ENCODE results near the gene ABAT. TPM values are rescaled to one million over a fixed set of nuclear protein-coding genes. Genes with fewer than 3 reads are reported as not detected.

The ABAT gene
- total RNA-seq, 1 experiment from 2014 or later, result 7.3 TPM

DNA sequence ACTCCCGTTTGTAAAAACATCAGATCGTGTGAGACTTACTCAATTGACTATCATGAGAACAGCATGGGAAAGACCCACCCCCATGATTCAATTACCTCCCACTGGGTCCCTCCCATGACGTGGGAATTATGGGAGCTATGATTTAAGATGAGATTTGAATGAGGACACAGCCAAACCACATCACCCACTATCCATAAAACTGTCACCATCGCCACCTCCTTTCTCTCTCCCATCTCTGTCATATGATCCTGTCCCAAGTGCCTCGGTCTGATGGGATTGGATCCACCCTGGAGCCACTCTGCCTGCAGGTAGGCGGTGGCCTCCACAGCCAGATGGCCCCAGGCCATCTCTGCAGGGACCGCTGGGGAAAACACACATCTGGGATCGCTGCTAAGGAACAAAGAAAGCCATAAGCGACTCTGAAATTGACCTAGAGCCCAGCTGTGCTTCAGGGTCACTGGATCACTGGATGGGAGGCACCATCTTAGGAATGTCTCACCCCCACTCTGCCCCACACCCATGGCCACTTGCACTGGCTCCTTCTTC is 61.8 kb downstream of the ABAT start:
- Histone ChIP-seq H4K5ac (ENCODE audit: insufficient read length, low read depth, low read length) (no peak overlapping the region), H3K27ac (ENCODE audit: insufficient read length, low read depth, low read length) (no peak overlapping the region), H3K79me1 (ENCODE audit: insufficient read depth, low read depth, low read length, poor library complexity, severe bottlenecking) (no peaks in the 10 kb centered on the region), H3K9me3 (ENCODE audit: control insufficient read depth, low read depth, low read length) (peaks cover 5% of the 10 kb centered on the region), H3K56ac (ENCODE audit: insufficient read length, low read depth, low read length) (no peak overlapping the region), H4K20me1 (ENCODE audit: control insufficient read depth, insufficient read depth, insufficient read length) (no peaks in the 10 kb centered on the region), H4K8ac (replicated peaks; ENCODE audit: insufficient read length, low read depth, low read length) (no peak overlapping the region), H2BK5ac (ENCODE audit: insufficient read length, low read length) (no peak overlapping the region), H2BK20ac (ENCODE audit: low read depth, low read length, poor library complexity, severe bottlenecking) (no peak overlapping the region), H3T11ph (ENCODE audit: low read length) (no peak overlapping the region), H3K9ac (ENCODE audit: extremely low read depth, insufficient read length, low read length) (no peak overlapping the region), H3K27me3 (ENCODE audit: insufficient read depth, low read length) (no peaks in the 10 kb centered on the region), H2BK15ac (ENCODE audit: low read depth, low read length) (no peak overlapping the region), H3K4ac (ENCODE audit: low read depth, low read length) (no peak overlapping the region), H2BK120ac (ENCODE audit: low read depth, low read length, poor library complexity, severe bottlenecking) (no peak overlapping the region), H3K14ac (ENCODE audit: insufficient read depth, low read length) (no peak overlapping the region), H2AK5ac (ENCODE audit: insufficient read length, low read length) (no peak overlapping the region), H3K4me2 (ENCODE audit: insufficient read depth, insufficient read length, low read length) (no peak overlapping the region), H3K4me1 (ENCODE audit: insufficient read depth, low read length) (no peaks in the 10 kb centered on the region), H3K18ac (ENCODE audit: insufficient read length, low read depth, low read length) (no peak overlapping the region), H3K23me2 (ENCODE audit: insufficient read length, low read depth, low read length, poor library complexity, severe bottlenecking) (no peaks in the 10 kb centered on the region), H3K23ac (ENCODE audit: insufficient read length, low read depth, low read length) (no peak overlapping the region), H4K91ac (ENCODE audit: insufficient read length, low read depth, low read length) (no peak overlapping the region), H2BK12ac (ENCODE audit: insufficient read length, low read depth, low read length) (no peak overlapping the region), H2AFZ (ENCODE audit: low read length) (no peak overlapping the region), H3K79me2 (ENCODE audit: insufficient read depth, low read length) (no peaks in the 10 kb centered on the region)
- Mint-ChIP-seq H3K36me3 (ENCODE audit: insufficient read depth in 1 of 3, low read depth in 3 of 3) (peaks cover 9 to 19% (median 11%) of the 10 kb centered on the region in 3 experiments), H3K27ac (peak overlapping the region in 1 of 3 experiments; percentile 82; a peak in 1 of 7 replicates), H3K4me1 (peaks cover 5 to 7% of the 10 kb centered on the region in 2 experiments; a peak in 2 of 4 replicates), H3K27me3 (ENCODE audit: low read depth) (peaks cover 3% of the 10 kb centered on the region), H3K4me3 (no peak overlapping the region), H3K9me3 (peaks cover 12 to 15% of the 10 kb centered on the region in 2 experiments)
- no CpG with 5 or more reads among the region's 9 CpGs for WGBS (ENCODE audit: extremely low coverage, insufficient read length, low lambda C conversion rate)
- DNase-seq, result no peak
- TF ChIP-seq CTCF (conservative IDR thresholded peaks at IDR 0.05), result no peak
